ENCODE results near the gene SPTBN4. TPM values are rescaled to one million over a fixed set of nuclear protein-coding genes. Genes with fewer than 3 reads are reported as not detected.

The SPTBN4 gene
- polyA plus RNA-seq, 1 donor from 2014 or later: 12.7 TPM

- Histone ChIP-seq H3K79me2 (replicated peaks; ENCODE audit: insufficient read depth, low read length) (no peaks in the 10 kb centered on the region), H4K20me1 (ENCODE audit: insufficient read depth) (no peaks in the 10 kb centered on the region), H3K4me2 (ENCODE audit: low read length) (no peak overlapping the region), H3K9me2 (ENCODE audit: insufficient read depth, low read length) (no peaks in the 10 kb centered on the region), H2AFZ (ENCODE audit: low read depth, low read length) (no peak overlapping the region), H3K9me3 (ENCODE audit: low read length) (no peaks in the 10 kb centered on the region), H3K27ac (ENCODE audit: low read length) (no peak overlapping the region), H3K36me3 (ENCODE audit: insufficient read depth, low read length) (no peaks in the 10 kb centered on the region), H3F3A (ENCODE audit: insufficient read depth, low read length, poor library complexity, severe bottlenecking) (peaks cover 4% of the 10 kb centered on the region), H3K9ac (ENCODE audit: low read length) (no peak overlapping the region), H3K4me3 (ENCODE audit: low read length) (peak overlapping the region; percentile 57), H3K27me3 (ENCODE audit: insufficient read depth, low read depth, low read length) (peaks cover 50% of the 10 kb centered on the region)
- no peak for TF ChIP-seq POLR2AphosphoS5 (IDR thresholded peaks at IDR 0.05)
- no peak for TF ChIP-seq EZH2 (IDR thresholded peaks at IDR 0.05; ENCODE audit: borderline replicate concordance, insufficient read depth, low read length, poor library complexity, severe bottlenecking)
- no peak for TF ChIP-seq EP300 (conservative IDR thresholded peaks at IDR 0.05; ENCODE audit: poor library complexity, severe bottlenecking)
- TF ChIP-seq REST (IDR thresholded peaks at IDR 0.05; ENCODE audit: borderline replicate concordance): no peak
Measured at GRCh38 chr19:40605216-40605971, 138.6 kb downstream of the SPTBN4 start.

GRCh38 chr19:40607311-40608239 lies 140.8 kb downstream of the SPTBN4 start:
- TF ChIP-seq SMC3 (conservative IDR thresholded peaks at IDR 0.05; ENCODE audit: poor library complexity): no peak
- TF ChIP-seq RAD21 (conservative IDR thresholded peaks at IDR 0.05): no peak
- TF ChIP-seq MXI1 (conservative IDR thresholded peaks at IDR 0.05; ENCODE audit: poor library complexity, severe bottlenecking): no peak
- no peak for TF ChIP-seq TAF1 (IDR thresholded peaks at IDR 0.05; ENCODE audit: low read depth)
- Histone ChIP-seq H3K36me3 (ENCODE audit: insufficient read depth, low read length) (no peaks in the 10 kb centered on the region), H3K27me3 (ENCODE audit: insufficient read depth, low read depth, low read length) (peaks cover 44% of the 10 kb centered on the region)

GRCh38 chr19:40608240-40608621 lies 141.4 kb downstream of the SPTBN4 start:
- H3K79me2 ChIP-seq (replicated peaks; ENCODE audit: insufficient read depth, low read length): no peaks in the 10 kb centered on the region
- TF ChIP-seq EZH2 (IDR thresholded peaks at IDR 0.05; ENCODE audit: borderline replicate concordance, insufficient read depth, low read length, poor library complexity, severe bottlenecking): no peak
- TF ChIP-seq TAF1 (IDR thresholded peaks at IDR 0.05; ENCODE audit: low read depth): no peak
- no peak for TF ChIP-seq POLR2AphosphoS5 (IDR thresholded peaks at IDR 0.05)
- no peak for TF ChIP-seq MXI1 (conservative IDR thresholded peaks at IDR 0.05; ENCODE audit: poor library complexity, severe bottlenecking)
- TF ChIP-seq EP300 (conservative IDR thresholded peaks at IDR 0.05; ENCODE audit: poor library complexity, severe bottlenecking): no peak
- TF ChIP-seq RAD21 (conservative IDR thresholded peaks at IDR 0.05): no peak
- TF ChIP-seq SMC3 (conservative IDR thresholded peaks at IDR 0.05; ENCODE audit: poor library complexity): no peak
- no peak for TF ChIP-seq REST (IDR thresholded peaks at IDR 0.05; ENCODE audit: borderline replicate concordance)
- TF ChIP-seq CTCF (IDR thresholded peaks at IDR 0.05; ENCODE audit: poor library complexity, severe bottlenecking): no peak
- H3K27me3 ChIP-seq (ENCODE audit: insufficient read depth, low read depth, low read length): peaks cover 44% of the 10 kb centered on the region
- no peaks in the 10 kb centered on the region for H4K20me1 ChIP-seq (ENCODE audit: insufficient read depth)
- H3K9me2 ChIP-seq (ENCODE audit: insufficient read depth, low read length): no peaks in the 10 kb centered on the region
- H3K4me3 ChIP-seq (ENCODE audit: low read length): no peak overlapping the region
- H3K36me3 ChIP-seq (ENCODE audit: insufficient read depth, low read length): no peaks in the 10 kb centered on the region
- H3K9me3 ChIP-seq (ENCODE audit: low read length): no peaks in the 10 kb centered on the region
- H3K9ac ChIP-seq (ENCODE audit: low read length): no peak overlapping the region
- no peak overlapping the region for H3K27ac ChIP-seq (ENCODE audit: low read length)
- no peak overlapping the region for H3K4me2 ChIP-seq (ENCODE audit: low read length)
- no peak overlapping the region for H2AFZ ChIP-seq (ENCODE audit: low read depth, low read length)
- H3F3A ChIP-seq (ENCODE audit: insufficient read depth, low read length, poor library complexity, severe bottlenecking): peaks cover 4% of the 10 kb centered on the region

More at GRCh38 chr19:40607311-40608239, 140.8 kb downstream of the SPTBN4 start:
- Histone ChIP-seq H4K20me1 (ENCODE audit: insufficient read depth) (no peaks in the 10 kb centered on the region), H3K9me3 (ENCODE audit: low read length) (no peaks in the 10 kb centered on the region), H3K27ac (ENCODE audit: low read length) (no peak overlapping the region), H3F3A (ENCODE audit: insufficient read depth, low read length, poor library complexity, severe bottlenecking) (peaks cover 4% of the 10 kb centered on the region), H3K4me2 (ENCODE audit: low read length) (no peak overlapping the region), H2AFZ (ENCODE audit: low read depth, low read length) (no peak overlapping the region), H3K4me3 (ENCODE audit: low read length) (no peak overlapping the region), H3K79me2 (replicated peaks; ENCODE audit: insufficient read depth, low read length) (no peaks in the 10 kb centered on the region), H3K9ac (ENCODE audit: low read length) (no peak overlapping the region), H3K9me2 (ENCODE audit: insufficient read depth, low read length) (no peaks in the 10 kb centered on the region)

Data from neural cell (in vitro differentiated cells).